ENCODE measurements around the gene TMEM108. TPM values are rescaled to one million over a fixed set of nuclear protein-coding genes. Genes with fewer than 3 reads are reported as not detected.

The TMEM108 gene
- total and polyA plus RNA-seq, 2 of the 4 experiments (the other 2 are of a cell fraction) = 0.18 to 2.2 TPM

GRCh38 chr3:133065193-133065961 is 27.2 kb downstream of the TMEM108 start:
- ATAC-seq (ENCODE audit: low read depth) (no peak), DNase-seq (no peak)
- ChIA-PET CTCF (no interaction called here), POLR2A (ENCODE audit: unreplicated experiment) (no interaction called here)
- Histone ChIP-seq H2AK9ac (replicated peaks; ENCODE audit: low read depth, low read length, poor library complexity) (no peak overlapping the region), H4K91ac (ENCODE audit: insufficient read depth, low read depth, low read length) (no peak overlapping the region), H3K14ac (replicated peaks; ENCODE audit: low read depth, low read length) (no peak overlapping the region), H3K23ac (ENCODE audit: low read depth, low read length) (no peak overlapping the region), H2BK120ac (ENCODE audit: low read depth, low read length) (no peak overlapping the region), H3K79me1 (ENCODE audit: low read depth in 1 of 2, low read length in 2 of 2) (no peaks in the 10 kb centered on the region), H3K4ac (ENCODE audit: low read depth, low read length) (no peak overlapping the region), H3K27me3 (ENCODE audit: control insufficient read depth, insufficient read depth, low read length) (no peaks in the 10 kb centered on the region), H2AK5ac (ENCODE audit: low read depth, low read length) (no peak overlapping the region), H2AFZ (replicated peaks; ENCODE audit: low read length, poor library complexity) (no peak overlapping the region), H3K4me3 (ENCODE audit: insufficient read depth, low read depth, low read length) (no peak overlapping the region), H3K9me3 (ENCODE audit: control insufficient read depth, insufficient read depth, low read length) (no peaks in the 10 kb centered on the region), H2BK5ac (ENCODE audit: low read depth, low read length, poor library complexity, severe bottlenecking) (no peak overlapping the region), H2BK15ac (ENCODE audit: low read depth, low read length) (no peak overlapping the region), H4K8ac (ENCODE audit: low read depth in 2 of 2, low read length in 2 of 2) (no peak overlapping the region), H3K9ac (ENCODE audit: low read depth, low read length) (no peak overlapping the region), H3K56ac (ENCODE audit: extremely low read depth, insufficient read depth, low read length) (no peak overlapping the region), H2BK20ac (ENCODE audit: low read depth, low read length) (no peak overlapping the region), H3K4me1 (ENCODE audit: control insufficient read depth, insufficient read depth, low read length) (no peaks in the 10 kb centered on the region), H3K18ac (ENCODE audit: low read depth, low read length) (no peak overlapping the region), H4K20me1 (ENCODE audit: insufficient read depth, low read length) (no peaks in the 10 kb centered on the region), H4K5ac (ENCODE audit: low read depth, low read length) (no peak overlapping the region), H3K9me1 (ENCODE audit: insufficient read depth, low read length) (0 out of 2 replicates have a peak, but pooled peaks cover 2% of the 10 kb centered on the region), H3K27ac (ENCODE audit: insufficient read depth, low read length) (no peak overlapping the region), H3K4me2 (ENCODE audit: low read depth, low read length) (no peak overlapping the region), H3K36me3 (ENCODE audit: control insufficient read depth, insufficient read depth, low read length) (no peaks in the 10 kb centered on the region)
- dilution Hi-C loops (cut with HindIII; ENCODE audit: low sequenced_read_pairs, unreplicated experiment) (no loop called here), in situ Hi-C loops (cut with MboI; ENCODE audit: low sequenced_read_pairs) (no loop called here), intact Hi-C loops (cut with micrococcal nuclease) (no loop called here)
- no TSS peak for BruUV-seq (replicated peaks)
- WGBS, 2 experiments (ENCODE audit: extremely low coverage in 2 of 2, insufficient read length in 1 of 2) = no CpG with 5 or more reads among the region's 7 CpGs
- TF ChIP-seq RAD21 (IDR thresholded peaks at IDR 0.05; ENCODE audit: low read length) = no peak
- no peak for TF ChIP-seq MXI1 (IDR thresholded peaks at IDR 0.05; ENCODE audit: borderline replicate concordance, low read depth, low read length)
- no peak for TF ChIP-seq FOS (IDR thresholded peaks at IDR 0.05; ENCODE audit: low read depth, low read length)
- TF ChIP-seq NFE2L2 (IDR thresholded peaks at IDR 0.05; ENCODE audit: low read depth, low read length) = no peak
- TF ChIP-seq RCOR1 (IDR thresholded peaks at IDR 0.05; ENCODE audit: insufficient replicate concordance, low read length) = no peak
- TF ChIP-seq BHLHE40 (IDR thresholded peaks at IDR 0.05; ENCODE audit: low read depth, low read length) = no peak
- no peak for TF ChIP-seq MAZ (IDR thresholded peaks at IDR 0.05; ENCODE audit: borderline replicate concordance, low read depth, low read length)
- TF ChIP-seq, protein P1, sequence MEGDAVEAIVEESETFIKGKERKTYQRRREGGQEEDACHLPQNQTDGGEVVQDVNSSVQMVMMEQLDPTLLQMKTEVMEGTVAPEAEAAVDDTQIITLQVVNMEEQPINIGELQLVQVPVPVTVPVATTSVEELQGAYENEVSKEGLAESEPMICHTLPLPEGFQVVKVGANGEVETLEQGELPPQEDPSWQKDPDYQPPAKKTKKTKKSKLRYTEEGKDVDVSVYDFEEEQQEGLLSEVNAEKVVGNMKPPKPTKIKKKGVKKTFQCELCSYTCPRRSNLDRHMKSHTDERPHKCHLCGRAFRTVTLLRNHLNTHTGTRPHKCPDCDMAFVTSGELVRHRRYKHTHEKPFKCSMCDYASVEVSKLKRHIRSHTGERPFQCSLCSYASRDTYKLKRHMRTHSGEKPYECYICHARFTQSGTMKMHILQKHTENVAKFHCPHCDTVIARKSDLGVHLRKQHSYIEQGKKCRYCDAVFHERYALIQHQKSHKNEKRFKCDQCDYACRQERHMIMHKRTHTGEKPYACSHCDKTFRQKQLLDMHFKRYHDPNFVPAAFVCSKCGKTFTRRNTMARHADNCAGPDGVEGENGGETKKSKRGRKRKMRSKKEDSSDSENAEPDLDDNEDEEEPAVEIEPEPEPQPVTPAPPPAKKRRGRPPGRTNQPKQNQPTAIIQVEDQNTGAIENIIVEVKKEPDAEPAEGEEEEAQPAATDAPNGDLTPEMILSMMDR (conservative IDR thresholded peaks at IDR 0.05; ENCODE audit: low read depth, low read length) = no peak
- TF ChIP-seq, protein P2, sequence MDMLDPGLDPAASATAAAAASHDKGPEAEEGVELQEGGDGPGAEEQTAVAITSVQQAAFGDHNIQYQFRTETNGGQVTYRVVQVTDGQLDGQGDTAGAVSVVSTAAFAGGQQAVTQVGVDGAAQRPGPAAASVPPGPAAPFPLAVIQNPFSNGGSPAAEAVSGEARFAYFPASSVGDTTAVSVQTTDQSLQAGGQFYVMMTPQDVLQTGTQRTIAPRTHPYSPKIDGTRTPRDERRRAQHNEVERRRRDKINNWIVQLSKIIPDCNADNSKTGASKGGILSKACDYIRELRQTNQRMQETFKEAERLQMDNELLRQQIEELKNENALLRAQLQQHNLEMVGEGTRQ (IDR thresholded peaks at IDR 0.05; ENCODE audit: low read depth, low read length) = no peak
- TF ChIP-seq, protein P3, sequence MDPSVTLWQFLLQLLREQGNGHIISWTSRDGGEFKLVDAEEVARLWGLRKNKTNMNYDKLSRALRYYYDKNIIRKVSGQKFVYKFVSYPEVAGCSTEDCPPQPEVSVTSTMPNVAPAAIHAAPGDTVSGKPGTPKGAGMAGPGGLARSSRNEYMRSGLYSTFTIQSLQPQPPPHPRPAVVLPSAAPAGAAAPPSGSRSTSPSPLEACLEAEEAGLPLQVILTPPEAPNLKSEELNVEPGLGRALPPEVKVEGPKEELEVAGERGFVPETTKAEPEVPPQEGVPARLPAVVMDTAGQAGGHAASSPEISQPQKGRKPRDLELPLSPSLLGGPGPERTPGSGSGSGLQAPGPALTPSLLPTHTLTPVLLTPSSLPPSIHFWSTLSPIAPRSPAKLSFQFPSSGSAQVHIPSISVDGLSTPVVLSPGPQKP (IDR thresholded peaks at IDR 0.05; ENCODE audit: borderline replicate concordance, low read depth, low read length) = no peak
- no peak for TF ChIP-seq CEBPB (IDR thresholded peaks at IDR 0.05; ENCODE audit: low read depth, low read length)
